Omental fat pad (tissue), 4 donors: ENCODE results near the gene PHAF1. TPM values are rescaled to one million over a fixed set of nuclear protein-coding genes. Genes with fewer than 3 reads are reported as not detected.

Experiments
- ATAC-seq: fragments of 150-250 bp; one replicate; pipeline ENCODE4 v1.9.1; 2016; ENCODE audit warnings: mild to moderate bottlenecking, moderate library complexity; ENCODE audit not compliant: low FRiP score
- DNase-seq: peaks from one replicate; pipeline ENCODE4 v3.0.0-alpha.2; 2019; ENCODE audit warnings: low spot score
- total RNA-seq, 4 donors: library from RNA; depleted of rRNA; stranded (reverse); fragments of >200 nt; gene quantifications; one replicate each; pipeline ENCODE4 v1.1.0, GENCODE V29; 2016
- TF ChIP-seq, protein P1 (sequence below), 3 donors: fragments of 450-650 bp; IDR thresholded peaks; one replicate each; pipeline ENCODE4 v1.5.1; 2016 to 2017; ENCODE audit warnings: antibody characterized with exemption in 3 of 3, mild to moderate bottlenecking in 3 of 3, moderate library complexity in 2 of 3

The PHAF1 gene
- total RNA-seq, 4 donors from 2014 or later, result 12.1 to 28.8 (median 16.4) TPM

DNA sequence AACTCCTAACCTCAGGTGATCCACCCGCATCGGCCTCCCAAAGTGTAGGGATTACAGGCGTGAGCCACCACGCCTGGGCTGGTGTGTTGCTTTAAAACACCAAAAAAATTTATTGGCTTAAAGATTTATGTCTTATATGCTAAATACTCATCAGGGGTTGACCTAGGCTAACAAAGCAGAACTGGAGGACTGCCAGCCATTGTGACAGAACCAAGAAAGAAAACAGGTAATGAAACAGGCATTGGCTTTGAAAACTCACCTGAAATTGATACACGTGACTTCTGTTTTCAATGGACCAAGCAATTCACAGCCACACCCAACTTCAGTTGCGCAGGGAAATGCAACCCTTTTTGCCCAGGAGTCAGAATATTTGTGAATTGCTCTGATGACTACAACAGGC, 4.9 kb upstream of the PHAF1 start:
- TF ChIP-seq, protein P1, sequence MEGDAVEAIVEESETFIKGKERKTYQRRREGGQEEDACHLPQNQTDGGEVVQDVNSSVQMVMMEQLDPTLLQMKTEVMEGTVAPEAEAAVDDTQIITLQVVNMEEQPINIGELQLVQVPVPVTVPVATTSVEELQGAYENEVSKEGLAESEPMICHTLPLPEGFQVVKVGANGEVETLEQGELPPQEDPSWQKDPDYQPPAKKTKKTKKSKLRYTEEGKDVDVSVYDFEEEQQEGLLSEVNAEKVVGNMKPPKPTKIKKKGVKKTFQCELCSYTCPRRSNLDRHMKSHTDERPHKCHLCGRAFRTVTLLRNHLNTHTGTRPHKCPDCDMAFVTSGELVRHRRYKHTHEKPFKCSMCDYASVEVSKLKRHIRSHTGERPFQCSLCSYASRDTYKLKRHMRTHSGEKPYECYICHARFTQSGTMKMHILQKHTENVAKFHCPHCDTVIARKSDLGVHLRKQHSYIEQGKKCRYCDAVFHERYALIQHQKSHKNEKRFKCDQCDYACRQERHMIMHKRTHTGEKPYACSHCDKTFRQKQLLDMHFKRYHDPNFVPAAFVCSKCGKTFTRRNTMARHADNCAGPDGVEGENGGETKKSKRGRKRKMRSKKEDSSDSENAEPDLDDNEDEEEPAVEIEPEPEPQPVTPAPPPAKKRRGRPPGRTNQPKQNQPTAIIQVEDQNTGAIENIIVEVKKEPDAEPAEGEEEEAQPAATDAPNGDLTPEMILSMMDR (IDR thresholded peaks at IDR 0.05), result no peak
- no peak for ATAC-seq
- DNase-seq, result no peak

DNA sequence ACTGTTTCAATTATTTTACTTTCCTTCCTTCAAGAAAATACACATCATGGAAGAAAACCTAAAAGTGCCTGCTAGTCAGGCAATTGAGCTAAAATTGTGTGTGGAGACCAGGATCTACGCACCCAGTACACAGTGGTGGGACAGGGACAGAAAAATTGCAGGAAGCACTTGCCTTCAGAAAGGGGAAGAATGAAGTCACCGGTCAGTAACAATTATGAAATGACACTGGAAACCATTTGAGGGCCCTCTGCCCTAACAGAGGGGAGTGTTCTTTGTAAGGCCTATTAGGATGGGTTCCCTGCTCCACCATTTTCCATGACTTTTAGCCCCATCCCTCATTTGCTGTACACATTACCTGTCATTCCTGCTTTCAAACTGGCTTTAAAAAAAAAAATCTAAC, 4.5 kb upstream of the PHAF1 start:
- ATAC-seq, result no peak
- DNase-seq, result no peak
- TF ChIP-seq, protein P1 (IDR thresholded peaks at IDR 0.05), result no peak

DNA sequence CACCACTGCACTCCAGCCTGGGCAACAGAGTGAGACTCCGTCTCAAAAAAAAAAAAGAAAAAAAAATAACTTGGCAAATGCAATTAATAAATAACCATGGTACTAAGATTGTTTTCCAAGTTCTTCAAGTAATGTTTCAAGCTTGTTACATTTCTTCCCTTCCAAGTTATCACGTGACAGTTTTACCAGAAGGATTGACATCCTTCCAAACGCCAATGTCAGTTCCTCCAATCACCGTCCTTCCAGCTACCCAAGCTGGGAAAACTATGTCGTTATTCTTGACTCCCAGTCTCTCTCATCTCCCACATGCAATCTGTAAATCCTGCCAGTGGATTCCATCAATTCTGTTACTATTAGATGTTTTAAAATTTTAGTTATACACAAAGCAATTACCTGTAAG, 3.9 kb upstream of the PHAF1 start:
- no peak for DNase-seq
- ATAC-seq, result no peak
- TF ChIP-seq, protein P1 (IDR thresholded peaks at IDR 0.05), result no peak

DNA sequence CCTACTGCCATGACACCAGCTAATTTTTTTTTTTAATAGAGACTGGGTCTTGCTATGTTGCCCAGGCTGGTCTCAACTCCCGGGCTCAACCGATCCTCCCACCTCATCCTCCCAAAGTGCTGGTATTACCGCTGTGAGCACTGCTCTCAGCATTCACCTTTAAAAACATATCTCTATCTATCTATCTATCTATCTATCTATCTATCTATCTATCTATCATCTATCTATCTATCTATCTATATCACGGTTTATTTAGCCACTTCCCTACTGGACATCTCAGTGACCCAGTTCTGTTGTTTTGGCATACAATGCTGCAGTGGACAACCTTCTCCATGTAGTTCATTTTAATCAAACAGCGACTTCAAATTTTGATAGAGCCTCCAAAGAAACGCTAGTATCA, 1.3 kb upstream of the PHAF1 start:
- no peak for ATAC-seq

DNA sequence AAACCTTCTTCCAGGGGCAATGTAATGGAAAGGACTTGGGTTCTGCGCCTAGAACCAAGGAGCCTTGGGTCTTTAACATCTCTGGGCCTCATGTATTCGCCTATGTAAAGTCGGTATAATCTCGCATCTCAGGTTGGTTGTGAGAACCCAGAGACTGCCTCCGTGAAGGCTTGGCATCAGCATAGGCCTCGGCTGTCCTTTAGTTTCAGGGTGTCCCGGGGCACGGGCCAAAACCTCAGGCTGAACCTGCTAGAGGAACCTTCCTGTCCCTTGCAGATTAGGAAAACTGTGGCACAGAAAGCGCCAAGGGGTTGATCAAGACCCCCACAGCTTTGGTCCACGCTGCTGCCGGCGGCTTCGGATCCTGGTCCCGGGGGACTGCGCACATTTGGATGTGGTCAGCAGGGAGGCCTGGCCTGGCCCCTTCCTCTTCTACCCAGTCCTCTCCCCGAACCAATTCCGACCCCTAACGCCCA, 772 bp upstream of the PHAF1 start:
- ATAC-seq, result peak; percentile 7
- TF ChIP-seq, protein P1 (IDR thresholded peaks at IDR 0.05), result no peak

More for the DNA sequence above, 1.3 kb upstream of the PHAF1 start:
- no peak for DNase-seq
- TF ChIP-seq, protein P1 (IDR thresholded peaks at IDR 0.05), result no peak

DNA sequence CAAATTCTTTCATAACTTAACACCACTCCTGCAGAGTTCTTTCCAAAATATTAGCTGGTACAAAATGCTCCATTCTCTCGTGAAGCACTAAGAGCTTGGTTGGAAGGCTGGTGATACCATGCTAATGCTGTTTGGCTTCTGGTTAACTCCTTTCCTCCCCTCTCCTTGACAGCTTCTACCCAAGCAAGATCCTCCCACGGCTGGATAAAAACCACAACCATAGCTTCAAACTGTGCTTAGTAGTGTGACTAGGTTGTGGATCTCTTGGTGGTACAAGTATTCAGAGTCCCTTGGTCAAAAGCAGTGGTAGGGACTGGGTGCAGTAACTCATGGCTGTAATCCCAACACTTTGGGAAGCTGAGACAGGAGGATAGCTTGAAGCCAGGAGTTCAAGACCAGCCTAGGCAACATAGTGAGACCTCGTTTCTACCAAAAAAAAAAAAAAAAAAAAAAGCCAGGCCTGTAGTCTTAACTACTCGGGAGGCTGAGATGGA, 2.3 kb downstream of the PHAF1 start:
- DNase-seq, result no peak
- TF ChIP-seq, protein P1 (IDR thresholded peaks at IDR 0.05), result no peak
- ATAC-seq, result no peak

More for the DNA sequence above, 772 bp upstream of the PHAF1 start:
- no peak for DNase-seq

DNA sequence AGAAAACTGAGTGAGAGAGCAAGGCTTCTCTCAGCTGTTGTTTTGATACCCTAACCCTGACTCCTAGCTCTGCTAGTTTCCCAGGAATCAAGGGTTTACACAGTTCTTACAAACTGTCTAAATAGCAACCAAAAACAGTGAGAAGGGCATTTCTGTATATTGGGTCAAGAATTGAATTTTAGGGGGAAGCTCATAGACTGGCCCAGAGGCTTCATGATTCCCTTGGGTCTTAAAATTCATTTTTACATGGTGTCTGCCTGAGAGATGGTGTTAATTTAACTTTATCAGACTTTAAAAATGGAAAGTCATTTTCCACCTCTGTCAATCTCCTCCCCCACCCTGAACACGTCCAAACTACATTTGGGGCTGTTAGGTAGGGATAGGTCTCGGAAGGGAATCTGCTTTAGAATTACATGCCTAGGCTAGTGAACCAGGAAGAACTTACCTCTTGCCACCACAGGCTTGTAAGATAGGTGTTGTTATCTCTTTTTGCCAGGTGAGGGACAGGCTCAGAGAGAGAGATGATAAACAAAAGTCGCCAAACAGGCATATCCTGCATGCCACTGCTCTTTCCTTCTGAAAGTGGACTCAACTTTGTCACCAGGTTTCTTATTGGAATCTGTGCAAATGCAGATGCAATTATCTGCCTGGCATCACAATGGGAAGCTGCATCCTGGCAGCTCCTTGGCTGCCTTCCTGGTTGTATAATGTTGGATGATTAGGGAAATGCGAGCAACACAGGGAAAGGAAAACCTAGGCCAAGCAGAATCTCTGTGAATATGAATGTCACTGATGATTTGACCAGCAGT, 3.1 kb downstream of the PHAF1 start:
- DNase-seq, result no peak
- ATAC-seq, result no peak
- TF ChIP-seq, protein P1 (IDR thresholded peaks at IDR 0.05), result no peak
